H9 (cell line): ENCODE measurements around the gene HMGCL. TPM values are rescaled to one million over a fixed set of nuclear protein-coding genes. Genes with fewer than 3 reads are reported as not detected.
"Not testable (repeated sequence)": the region's sequence is repeated elsewhere in the genome, so short reads cannot be mapped to it uniquely, and the experiment has no call there.

Experiments used
- DNase-seq: peaks from one replicate; pipeline ENCODE4 v3.0.0-alpha.2; 2017
- H2AFZ ChIP-seq: one replicate; pipeline ENCODE4 v1.6.1; 2013; ENCODE audit warnings: mild to moderate bottlenecking, low read length, control low read depth, moderate library complexity
- H2AK5ac ChIP-seq: 2 replicates; pipeline ENCODE4 v1.6.1; 2013; ENCODE audit warnings: low read length, control low read depth, mixed read lengths; ENCODE audit not compliant: insufficient read length
- H2BK120ac ChIP-seq: one replicate; pipeline ENCODE4 v1.6.1; 2013; ENCODE audit warnings: low read depth, mild to moderate bottlenecking, low read length, control low read depth, inconsistent platforms; ENCODE audit not compliant: poor library complexity, severe bottlenecking
- H2BK12ac ChIP-seq: 2 replicates; pipeline ENCODE4 v1.6.1; 2013; ENCODE audit warnings: low read length, control low read depth, mixed read lengths, low read depth; ENCODE audit not compliant: insufficient read length
- H2BK15ac ChIP-seq: 2 replicates; pipeline ENCODE4 v1.6.1; 2013; ENCODE audit warnings: low read depth, low read length, control low read depth
- H2BK20ac ChIP-seq: one replicate; pipeline ENCODE4 v1.6.1; 2013; ENCODE audit warnings: low read depth, mild to moderate bottlenecking, low read length, control low read depth, inconsistent platforms; ENCODE audit not compliant: poor library complexity, severe bottlenecking
- H2BK5ac ChIP-seq: 2 replicates; pipeline ENCODE4 v1.6.1; 2013; ENCODE audit warnings: low read length, control low read depth, mixed read lengths; ENCODE audit not compliant: insufficient read length
- H3K14ac ChIP-seq: 2 replicates; pipeline ENCODE4 v1.6.1; 2013; ENCODE audit warnings: low read length, control low read depth; ENCODE audit not compliant: insufficient read depth
- H3K18ac ChIP-seq: 2 replicates; pipeline ENCODE4 v1.6.1; 2013; ENCODE audit warnings: low read depth, mild to moderate bottlenecking, mixed read lengths, low read length, control low read depth; ENCODE audit not compliant: insufficient read length
- H3K23ac ChIP-seq: 2 replicates; pipeline ENCODE4 v1.6.1; 2013; ENCODE audit warnings: low read length, control low read depth, mixed read lengths, low read depth; ENCODE audit not compliant: insufficient read length
- H3K23me2 ChIP-seq: 2 replicates; pipeline ENCODE4 v1.6.1; 2013; ENCODE audit warnings: low read depth, mild to moderate bottlenecking, mixed read lengths, low read length, control low read depth; ENCODE audit not compliant: insufficient read length, poor library complexity, severe bottlenecking
- H3K27ac ChIP-seq: 2 replicates; pipeline ENCODE4 v1.5.1; 2013; ENCODE audit warnings: low read length, control low read depth, mixed read lengths, low read depth; ENCODE audit not compliant: insufficient read length
- H3K27me3 ChIP-seq: 2 replicates; pipeline ENCODE4 v1.6.1; 2013; ENCODE audit warnings: low read length, control low read depth, inconsistent platforms; ENCODE audit not compliant: insufficient read depth
- H3K4ac ChIP-seq: 2 replicates; pipeline ENCODE4 v1.6.1; 2013; ENCODE audit warnings: low read depth, mild to moderate bottlenecking, control low read depth, inconsistent platforms, low read length, moderate library complexity
- H3K4me1 ChIP-seq: 2 replicates; pipeline ENCODE4 v1.6.1; 2013; ENCODE audit warnings: low read length, control low read depth, inconsistent platforms; ENCODE audit not compliant: insufficient read depth
- H3K4me2 ChIP-seq: 2 replicates; pipeline ENCODE4 v1.6.1; 2013; ENCODE audit warnings: low read length, control low read depth, mixed read lengths; ENCODE audit not compliant: insufficient read length, insufficient read depth
- H3K56ac ChIP-seq: 2 replicates; pipeline ENCODE4 v1.6.1; 2013; ENCODE audit warnings: low read depth, mild to moderate bottlenecking, mixed read lengths, low read length, control low read depth; ENCODE audit not compliant: insufficient read length
- H3K79me1 ChIP-seq: 2 replicates; pipeline ENCODE4 v1.6.1; 2013; ENCODE audit warnings: low read depth, mild to moderate bottlenecking, moderate library complexity, low read length, control low read depth, inconsistent platforms; ENCODE audit not compliant: insufficient read depth, poor library complexity, severe bottlenecking
- H3K79me2 ChIP-seq: 2 replicates; pipeline ENCODE4 v1.6.1; 2013; ENCODE audit warnings: low read length, control low read depth, inconsistent platforms; ENCODE audit not compliant: insufficient read depth
- H3K9ac ChIP-seq: 2 replicates; pipeline ENCODE4 v1.6.1; 2013; ENCODE audit warnings: low read length, control low read depth, mixed read lengths; ENCODE audit not compliant: insufficient read length; ENCODE audit errors: extremely low read depth
- H3K9me3 ChIP-seq: one replicate; pipeline ENCODE4 v1.6.1; 2013; ENCODE audit warnings: low read depth, low read length, inconsistent platforms; ENCODE audit not compliant: control insufficient read depth
- H3T11ph ChIP-seq: one replicate; pipeline ENCODE4 v1.6.1; 2013; ENCODE audit warnings: mild to moderate bottlenecking, low read length, control low read depth, inconsistent platforms
- H4K20me1 ChIP-seq: one replicate; pipeline ENCODE4 v1.6.1; 2013; ENCODE audit not compliant: control insufficient read depth, insufficient read length, insufficient read depth
- H4K5ac ChIP-seq: 2 replicates; pipeline ENCODE4 v1.6.1; 2013; ENCODE audit warnings: low read depth, mild to moderate bottlenecking, mixed read lengths, low read length, control low read depth; ENCODE audit not compliant: insufficient read length
- H4K8ac ChIP-seq: replicated peaks from 2 replicates; pipeline ENCODE4 v1.6.1; 2013; ENCODE audit warnings: low read length, control low read depth, mixed read lengths, low read depth; ENCODE audit not compliant: insufficient read length
- H4K91ac ChIP-seq: 2 replicates; pipeline ENCODE4 v1.6.1; 2013; ENCODE audit warnings: low read depth, mild to moderate bottlenecking, moderate library complexity, mixed read lengths, low read length, control low read depth; ENCODE audit not compliant: insufficient read length
- H3K27ac Mint-ChIP-seq, 3 experiments: 2 replicates in 2 of 3; 3 replicates in 1 of 3; pipeline ENCODE4 v1.8.0; 2020 to 2021; ENCODE audit warnings: mixed read lengths in 3 of 3, mild to moderate bottlenecking in 1 of 3, moderate library complexity in 1 of 3
- H3K27me3 Mint-ChIP-seq: 2 replicates; pipeline ENCODE4 v1.8.0; 2021; ENCODE audit warnings: low read depth, mild to moderate bottlenecking, moderate library complexity, mixed read lengths
- H3K36me3 Mint-ChIP-seq, 3 experiments: 2 replicates in 2 of 3; 3 replicates in 1 of 3; pipeline ENCODE4 v1.8.0; 2020 to 2021; ENCODE audit warnings: low read depth in 3 of 3, mixed read lengths in 3 of 3; ENCODE audit not compliant: insufficient read depth in 1 of 3
- H3K4me1 Mint-ChIP-seq, 2 experiments: 2 replicates each; pipeline ENCODE4 v1.8.0; 2020; ENCODE audit warnings: mixed read lengths in 2 of 2
- H3K4me3 Mint-ChIP-seq, 2 experiments: 2 replicates in 1 of 2; 3 replicates in 1 of 2; pipeline ENCODE4 v1.8.0; 2020 to 2021; ENCODE audit warnings: mild to moderate bottlenecking in 2 of 2, mixed read lengths in 2 of 2, moderate library complexity in 1 of 2
- H3K9me3 Mint-ChIP-seq, 2 experiments: 2 replicates in 1 of 2; 3 replicates in 1 of 2; pipeline ENCODE4 v1.8.0; 2020; ENCODE audit warnings: mild to moderate bottlenecking in 2 of 2, mixed read lengths in 2 of 2, moderate library complexity in 1 of 2
- WGBS: extraction: QIAGEN DNeasy Blood & Tissue Kit; methylation state at CpG from one replicate; pipeline ENCODE4 v1.1.7; 2013; ENCODE audit warnings: missing lambda C conversion rate, low lambda C conversion rate, mixed read lengths; ENCODE audit not compliant: insufficient read length; ENCODE audit errors: extremely low coverage; 5-methylcytosine and 5-hydroxymethylcytosine counted together
- total RNA-seq: library from RNA; stranded (reverse); gene quantifications from 2 replicates; pipeline ENCODE4 v1.2.1, GENCODE V29; 2021
- TF ChIP-seq, protein P1 (sequence below): fragments of 200-600 bp; sonication (generic); conservative IDR thresholded peaks from 3 replicates; pipeline ENCODE4 v1.8.0; 2021; ENCODE audit warnings: antibody characterized with exemption, mild to moderate bottlenecking

The HMGCL gene
- total RNA-seq, 1 experiment from 2014 or later, result 15.9 TPM

DNA sequence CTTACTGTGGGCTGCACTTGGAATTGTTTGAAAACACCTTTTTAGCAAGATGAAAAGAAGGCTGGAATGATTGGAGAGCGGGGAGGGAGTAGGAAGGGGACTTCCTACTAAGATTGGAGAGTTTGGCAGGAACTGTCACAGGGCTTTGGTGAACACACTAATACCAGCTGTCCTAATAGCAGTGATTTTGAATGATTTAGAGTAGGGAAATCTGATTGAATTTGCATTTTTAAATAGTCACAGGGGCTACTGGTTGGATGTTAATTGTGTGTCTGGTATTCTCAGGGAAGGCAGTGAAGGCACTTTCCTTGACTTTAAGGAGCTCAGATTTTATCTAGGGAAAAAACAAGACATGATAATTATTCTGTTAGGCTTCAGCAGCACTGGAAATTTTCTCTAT lies 2.5 kb upstream of the HMGCL start:
- H2BK120ac ChIP-seq, result no peak overlapping the region
- H4K5ac ChIP-seq, result no peak overlapping the region
- H3K27ac ChIP-seq, result no peak overlapping the region
- no peak overlapping the region for H2BK15ac ChIP-seq
- H2AFZ ChIP-seq, result no peak overlapping the region
- H3K4me1 ChIP-seq, result no peaks in the 10 kb centered on the region
- no peak for DNase-seq
- no peak overlapping the region for H3K56ac ChIP-seq
- no peak overlapping the region for H3T11ph ChIP-seq
- TF ChIP-seq, protein P1, sequence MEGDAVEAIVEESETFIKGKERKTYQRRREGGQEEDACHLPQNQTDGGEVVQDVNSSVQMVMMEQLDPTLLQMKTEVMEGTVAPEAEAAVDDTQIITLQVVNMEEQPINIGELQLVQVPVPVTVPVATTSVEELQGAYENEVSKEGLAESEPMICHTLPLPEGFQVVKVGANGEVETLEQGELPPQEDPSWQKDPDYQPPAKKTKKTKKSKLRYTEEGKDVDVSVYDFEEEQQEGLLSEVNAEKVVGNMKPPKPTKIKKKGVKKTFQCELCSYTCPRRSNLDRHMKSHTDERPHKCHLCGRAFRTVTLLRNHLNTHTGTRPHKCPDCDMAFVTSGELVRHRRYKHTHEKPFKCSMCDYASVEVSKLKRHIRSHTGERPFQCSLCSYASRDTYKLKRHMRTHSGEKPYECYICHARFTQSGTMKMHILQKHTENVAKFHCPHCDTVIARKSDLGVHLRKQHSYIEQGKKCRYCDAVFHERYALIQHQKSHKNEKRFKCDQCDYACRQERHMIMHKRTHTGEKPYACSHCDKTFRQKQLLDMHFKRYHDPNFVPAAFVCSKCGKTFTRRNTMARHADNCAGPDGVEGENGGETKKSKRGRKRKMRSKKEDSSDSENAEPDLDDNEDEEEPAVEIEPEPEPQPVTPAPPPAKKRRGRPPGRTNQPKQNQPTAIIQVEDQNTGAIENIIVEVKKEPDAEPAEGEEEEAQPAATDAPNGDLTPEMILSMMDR, result no peak
- no peak overlapping the region for H3K4ac ChIP-seq
- no peak overlapping the region for H3K4me3 Mint-ChIP-seq
- peaks cover 18 to 21% of the 10 kb centered on the region in 2 experiments for H3K4me1 Mint-ChIP-seq
- H4K8ac ChIP-seq, result no peak overlapping the region
- no peaks in the 10 kb centered on the region for H3K79me2 ChIP-seq
- WGBS, result no CpG with 5 or more reads among the region's 1 CpG
- H3K9me3 ChIP-seq, result no peaks in the 10 kb centered on the region
- H3K23me2 ChIP-seq, result peaks cover 3% of the 10 kb centered on the region
- H2AK5ac ChIP-seq, result no peak overlapping the region
- no peaks in the 10 kb centered on the region for H3K9me3 Mint-ChIP-seq
- no peak overlapping the region for H2BK20ac ChIP-seq
- H2BK5ac ChIP-seq, result no peak overlapping the region
- no peak overlapping the region for H3K23ac ChIP-seq
- H3K9ac ChIP-seq, result no peak overlapping the region
- no peak overlapping the region for H3K14ac ChIP-seq
- H2BK12ac ChIP-seq, result no peak overlapping the region
- H3K36me3 Mint-ChIP-seq, result no peaks in the 10 kb centered on the region; a peak in 1 of 7 replicates
- H4K91ac ChIP-seq, result no peak overlapping the region
- no peak overlapping the region for H3K18ac ChIP-seq
- no peak overlapping the region for H3K4me2 ChIP-seq
- H3K79me1 ChIP-seq, result no peaks in the 10 kb centered on the region
- no peaks in the 10 kb centered on the region; the same call in 1 of the 2 replicates for H3K27me3 Mint-ChIP-seq
- no peaks in the 10 kb centered on the region for H3K27me3 ChIP-seq
- no peak overlapping the region for H3K27ac Mint-ChIP-seq
- no peaks in the 10 kb centered on the region for H4K20me1 ChIP-seq

DNA sequence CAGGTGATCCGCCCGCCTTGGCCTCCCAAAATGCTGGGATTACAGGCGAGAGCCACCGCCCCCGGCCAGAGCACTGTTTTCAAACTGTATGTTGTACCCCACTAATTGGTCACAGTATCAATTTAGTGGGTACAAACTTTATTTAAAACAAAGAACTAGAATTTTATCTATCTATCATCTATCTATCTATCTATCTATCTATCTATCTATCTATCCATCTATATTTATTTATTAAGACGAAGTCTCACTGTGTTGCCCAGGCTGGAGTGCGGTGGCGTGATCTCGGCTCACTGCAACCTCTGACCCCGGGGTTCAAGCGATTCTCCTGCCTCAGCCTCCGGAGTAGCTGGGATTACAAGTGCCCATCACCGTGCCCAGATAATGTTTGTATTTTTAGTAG lies 1.4 kb upstream of the HMGCL start:
- H3T11ph ChIP-seq, H3K9me3 Mint-ChIP-seq, H3K23me2 ChIP-seq, H3K27ac Mint-ChIP-seq, H3K56ac ChIP-seq, H3K79me1 ChIP-seq, H4K5ac ChIP-seq, H3K23ac ChIP-seq, H2BK20ac ChIP-seq, H2AK5ac ChIP-seq, H4K8ac ChIP-seq, H4K20me1 ChIP-seq, H3K27ac ChIP-seq, H3K9ac ChIP-seq, H3K18ac ChIP-seq, DNase-seq, H3K4me3 Mint-ChIP-seq, H2AFZ ChIP-seq, H3K4ac ChIP-seq, H3K79me2 ChIP-seq, H4K91ac ChIP-seq, H2BK120ac ChIP-seq, H2BK15ac ChIP-seq, H3K9me3 ChIP-seq, H2BK5ac ChIP-seq, H3K14ac ChIP-seq, H3K27me3 ChIP-seq, H3K36me3 Mint-ChIP-seq, H3K4me1 ChIP-seq, H2BK12ac ChIP-seq, H3K27me3 Mint-ChIP-seq, H3K4me2 ChIP-seq: not testable (repeated sequence)
- no CpG with 5 or more reads among the region's 13 CpGs for WGBS
- H3K4me1 Mint-ChIP-seq, result peaks cover 18 to 21% of the 10 kb centered on the region in 2 experiments
